Kidney (tissue), 14 donors: Measurements from ENCODE around the gene CELF4. TPM values are rescaled to one million over a fixed set of nuclear protein-coding genes. Genes with fewer than 3 reads are reported as not detected.

Source experiments
- DNase-seq, 5 donors: peaks; one replicate each; pipeline ENCODE4 v3.0.0-alpha.2; 2013 to 2020
- FAIRE-seq: peaks from 2 replicates; lab custom pipeline; 2012; peaks lifted over from hg19 to GRCh38; lab: Jason Lieb, UNC
- H3K27ac ChIP-seq, 2 donors: one replicate each; pipeline ENCODE4 v1.7.0; 2013; ENCODE audit warnings: low read depth in 2 of 2, low read length in 2 of 2, inconsistent platforms in 1 of 2
- H3K27me3 ChIP-seq: one replicate; pipeline ENCODE4 v1.7.1; 2013; ENCODE audit warnings: low read length, inconsistent platforms; ENCODE audit not compliant: control insufficient read depth, insufficient read depth
- H3K36me3 ChIP-seq, 3 donors: one replicate each; pipeline versions ENCODE4 v1.7.0 to v1.7.1; 2013; ENCODE audit warnings: low read length in 3 of 3, control low read depth in 1 of 3, inconsistent platforms in 1 of 3; ENCODE audit not compliant: insufficient read depth in 3 of 3, control insufficient read depth in 2 of 3
- H3K4me1 ChIP-seq, 3 donors: one replicate each; pipeline versions ENCODE4 v1.7.0 to v1.7.1; 2013; ENCODE audit warnings: low read length in 3 of 3, inconsistent platforms in 1 of 3, low read depth in 1 of 3; ENCODE audit not compliant: control insufficient read depth in 2 of 3, insufficient read depth in 2 of 3
- H3K4me3 ChIP-seq, 3 donors: one replicate each; pipeline versions ENCODE4 v1.7.0 to v1.8.1; 2013; ENCODE audit warnings: low read length in 3 of 3, control low read depth in 1 of 3, inconsistent platforms in 1 of 3
- H3K9ac ChIP-seq, 3 donors: one replicate each; pipeline versions ENCODE4 v1.7.0 to v1.7.1; 2013; ENCODE audit warnings: low read length in 3 of 3, control low read depth in 1 of 3, inconsistent platforms in 1 of 3
- H3K9me3 ChIP-seq, 3 donors: one replicate each; pipeline versions ENCODE4 v1.7.0 to v1.7.1; 2013; ENCODE audit warnings: low read length in 3 of 3, control low read depth in 1 of 3, inconsistent platforms in 1 of 3; ENCODE audit not compliant: control insufficient read depth in 2 of 3, insufficient read depth in 1 of 3
- CTCF ChIP-seq: IDR thresholded peaks from 3 replicates; pipeline ENCODE4 v1.5.1; 2012; ENCODE audit warnings: mild to moderate bottlenecking, moderate library complexity, borderline replicate concordance; ENCODE audit not compliant: insufficient read depth; ENCODE audit errors: extremely low read depth
- intact Hi-C: fragments of 100-400 bp; cut with DNase I; formaldehyde crosslinking; loops from one replicate; pipeline ENCODE4 v1.11.1; 2022
- polyA plus RNA-seq: library from polyadenylated mRNA; stranded (reverse); fragments of 350-450 nt; fragmentation: Illumina TruSeq; extraction: RNeasy Lipid Tissue Mini Kit (QIAGEN cat#74804); gene quantifications from one replicate; pipeline ENCODE4 v1.2.3, GENCODE V29; 2014; ENCODE audit warnings: low read depth, low replicate concordance; ENCODE audit not compliant: insufficient read depth
- total RNA-seq: library from RNA; stranded (reverse); fragmentation: NEBNext Ultra II Directional; extraction: Animal tissue kit (Norgen Biotek cat#: 25700); gene quantifications from one replicate; pipeline ENCODE4 v1.2.1, GENCODE V29; 2021
- donor health status: control.
- donor health status: control.
- donor health status: control.
- donor health status: control.
- donor health status: control.
- donor health status: DM: yes; HTN: yes; CAD: no.
- donor health status: Normal renal cell carcinoma (clear cell type).

Gene CELF4
- total and polyA plus RNA-seq, 2 donors from 2014 or later = 0.85 to 1.5 TPM

GRCh38 chr18:37525262-37525585 is 40.4 kb downstream of the CELF4 start:
- no peaks in the 10 kb centered on the region for H3K4me1 ChIP-seq
- DNase-seq (no peak), FAIRE-seq (no peak)
- H3K9ac ChIP-seq = no peak overlapping the region
- no peak for TF ChIP-seq CTCF
- no peak overlapping the region for H3K27ac ChIP-seq
- peaks cover 2% of the 10 kb centered on the region for H3K27me3 ChIP-seq
- no peak overlapping the region for H3K4me3 ChIP-seq
- H3K9me3 ChIP-seq = no peaks in the 10 kb centered on the region
- intact Hi-C loops = no loop called here
- H3K36me3 ChIP-seq = no peaks in the 10 kb centered on the region

- intact Hi-C loops = no loop called here
- Histone ChIP-seq H3K9ac (no peak overlapping the region), H3K27ac (no peak overlapping the region), H3K4me1 (no peaks in the 10 kb centered on the region), H3K9me3 (no peaks in the 10 kb centered on the region), H3K36me3 (no peaks in the 10 kb centered on the region), H3K4me3 (no peak overlapping the region), H3K27me3 (peaks cover 2% of the 10 kb centered on the region)
- FAIRE-seq = no peak
- peak in 1 of 5 donors; percentile 49 for DNase-seq
- TF ChIP-seq CTCF = no peak
Measured at GRCh38 chr18:37524498-37525261, 40.9 kb downstream of the CELF4 start.

GRCh38 chr18:37524139-37524497 is 41.5 kb downstream of the CELF4 start:
- FAIRE-seq (no peak), DNase-seq (no peak)
- H3K4me1 ChIP-seq = no peaks in the 10 kb centered on the region
- intact Hi-C loops = no loop called here
- TF ChIP-seq CTCF = no peak
- H3K4me3 ChIP-seq = no peak overlapping the region
- no peaks in the 10 kb centered on the region for H3K9me3 ChIP-seq
- H3K27me3 ChIP-seq = peaks cover 2% of the 10 kb centered on the region
- H3K27ac ChIP-seq = no peak overlapping the region
- H3K36me3 ChIP-seq = no peaks in the 10 kb centered on the region
- H3K9ac ChIP-seq = no peak overlapping the region
